Keratinocyte (primary cell): ENCODE results near the gene F10. TPM values are rescaled to one million over a fixed set of nuclear protein-coding genes. Genes with fewer than 3 reads are reported as not detected.

ENCODE experiments used
- DNase-seq: peaks from one replicate; pipeline ENCODE4 v3.0.0-alpha.2; 2011; ENCODE audit warnings: low read depth, missing footprints, low spot score
- FAIRE-seq: peaks from 2 replicates; lab custom pipeline; 2011; peaks lifted over from hg19 to GRCh38; lab: Jason Lieb, UNC
- H2AFZ ChIP-seq: 2 replicates; pipeline ENCODE4 v1.6.0; 2012; ENCODE audit warnings: low read length, control low read depth, inconsistent platforms; ENCODE audit not compliant: control insufficient read depth
- H3K27ac ChIP-seq: 2 replicates; pipeline ENCODE4 v1.5.1; 2011; ENCODE audit warnings: low read length; ENCODE audit not compliant: control insufficient read depth, insufficient read depth
- H3K27me3 ChIP-seq: 3 replicates; pipeline ENCODE4 v1.6.0; 2011; ENCODE audit warnings: low read length; ENCODE audit not compliant: control insufficient read depth, insufficient read depth; ENCODE audit errors: extremely low read depth
- H3K36me3 ChIP-seq, 2 experiments: 2 replicates in 1 of 2; 3 replicates in 1 of 2; pipeline ENCODE4 v1.5.1; 2011; ENCODE audit warnings: low read length in 2 of 2, mild to moderate bottlenecking in 1 of 2; ENCODE audit not compliant: control insufficient read depth in 2 of 2, insufficient read depth in 2 of 2; ENCODE audit errors: extremely low read depth in 1 of 2
- H3K4me1 ChIP-seq: 3 replicates; pipeline ENCODE4 v1.5.1; 2011; ENCODE audit warnings: low read length; ENCODE audit not compliant: control insufficient read depth, insufficient read depth; ENCODE audit errors: extremely low read depth
- H3K4me2 ChIP-seq: 3 replicates; pipeline ENCODE4 v1.6.0; 2011; ENCODE audit warnings: low read depth, low read length; ENCODE audit not compliant: control insufficient read depth, insufficient read depth; ENCODE audit errors: extremely low read depth
- H3K4me3 ChIP-seq, 3 experiments: fragments of 200-600 bp in 1 of 3; sonication (generic) in 1 of 3; 2 replicates in 2 of 3; 3 replicates in 1 of 3; pipeline ENCODE4 v1.5.1; 2011 to 2016; ENCODE audit warnings: low read length in 3 of 3, mild to moderate bottlenecking in 3 of 3, control low read depth in 2 of 3, inconsistent platforms in 1 of 3, low read depth in 1 of 3, mixed read lengths in 1 of 3, mixed run types in 1 of 3, moderate library complexity in 1 of 3; ENCODE audit not compliant: control insufficient read depth in 2 of 3, insufficient read depth in 2 of 3; ENCODE audit errors: extremely low read depth in 1 of 3
- H3K79me2 ChIP-seq: 2 replicates; pipeline ENCODE4 v1.6.0; 2012; ENCODE audit warnings: low read length; ENCODE audit not compliant: control insufficient read depth, insufficient read depth
- H3K9ac ChIP-seq: 3 replicates; pipeline ENCODE4 v1.6.0; 2011; ENCODE audit warnings: low read length; ENCODE audit not compliant: control insufficient read depth, insufficient read depth; ENCODE audit errors: extremely low read depth
- H3K9me1 ChIP-seq: 3 replicates; pipeline ENCODE4 v1.6.0; 2011; ENCODE audit warnings: low read length; ENCODE audit not compliant: control insufficient read depth, insufficient read depth; ENCODE audit errors: extremely low read depth
- H3K9me3 ChIP-seq: 2 replicates; pipeline ENCODE4 v1.5.1; 2012; ENCODE audit warnings: low read depth, low read length; ENCODE audit not compliant: control insufficient read depth
- H4K20me1 ChIP-seq: 3 replicates; pipeline ENCODE4 v1.6.0; 2011; ENCODE audit warnings: low read length; ENCODE audit not compliant: control insufficient read depth, insufficient read depth; ENCODE audit errors: extremely low read depth
- CTCF ChIP-seq, 3 experiments: IDR thresholded peaks in 1 of 3; conservative IDR thresholded peaks in 1 of 3; optimal IDR thresholded peaks in 1 of 3; 2 replicates in 2 of 3; 3 replicates in 1 of 3; pipeline versions ENCODE3 to v1.5.1; 2011; ENCODE audit warnings: low read length in 3 of 3, mild to moderate bottlenecking in 3 of 3, moderate library complexity in 2 of 3, control low read depth in 1 of 3, inconsistent platforms in 1 of 3; ENCODE audit not compliant: insufficient read depth in 2 of 3; ENCODE audit errors: extremely low read depth in 1 of 3
- EZH2 ChIP-seq: IDR thresholded peaks from one replicate; pipeline ENCODE4 v1.6.1; 2012; ENCODE audit warnings: inconsistent platforms, mild to moderate bottlenecking, low read length, moderate library complexity
- dilution Hi-C: fragments of 300-500 bp; cut with MboI; formaldehyde crosslinking; loops from one replicate; pipeline ENCODE4 v1.7.0; 2020; ENCODE audit warnings: low sequenced_read_pairs; ENCODE audit not compliant: extremely low pct_ligation_motif_present
- polyA plus RNA-seq, 5 experiments: library from polyadenylated mRNA; depleted of rRNA in 3 of 5; stranded (reverse) in 3 of 5; stranded (forward) in 1 of 5; unstranded in 1 of 5; fragments of >200 nt; gene quantifications; 1 replicate in 1 of 5; 2 replicates in 3 of 5; 3 replicates in 1 of 5; pipeline versions ENCODE4 v1.2.1 to v1.2.3, GENCODE V29; 2011 to 2012; ENCODE audit warnings: missing spikeins in 2 of 5, low read depth in 1 of 5, low replicate concordance in 1 of 5

The F10 gene
- polyA plus RNA-seq, 1 donor (not counting 4 experiments of a cell fraction or from before 2014, with no cell fraction given), result not detected

DNA sequence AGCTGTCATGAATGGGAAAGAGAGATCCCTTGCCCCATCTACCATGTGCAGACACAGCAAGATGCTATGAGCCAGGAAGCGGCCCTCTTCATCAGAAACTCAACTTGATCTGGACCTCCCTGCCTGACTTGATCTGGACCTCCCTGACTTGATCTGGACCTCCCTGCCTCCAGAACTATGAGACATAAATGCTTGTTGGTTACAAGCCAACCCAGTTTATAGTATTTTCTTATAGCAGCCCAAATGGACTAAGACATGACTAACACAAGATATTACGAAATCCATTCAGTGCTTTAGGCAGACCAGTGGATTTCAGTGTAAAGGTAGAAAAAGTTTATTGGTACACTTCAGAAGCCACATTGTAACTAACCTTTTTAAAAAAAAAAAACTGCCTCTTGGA is 70.3 kb downstream of the F10 start:
- H3K79me2 ChIP-seq, result peaks cover 2% of the 10 kb centered on the region
- H3K36me3 ChIP-seq, result peaks cover 30 to 51% of the 10 kb centered on the region in 2 experiments
- no peak overlapping the region for H3K27ac ChIP-seq
- no peaks in the 10 kb centered on the region for H3K9me3 ChIP-seq
- dilution Hi-C loops, result no loop called here
- H2AFZ ChIP-seq, result no peak overlapping the region
- H3K4me3 ChIP-seq, result no peak overlapping the region
- no peaks in the 10 kb centered on the region for H3K9me1 ChIP-seq
- FAIRE-seq (no peak), DNase-seq (no peak)
- no peak overlapping the region for H3K9ac ChIP-seq
- peaks cover 2% of the 10 kb centered on the region for H3K4me1 ChIP-seq
- TF ChIP-seq EZH2 (no peak), CTCF (optimal IDR thresholded peaks at IDR 0.05 in 1 of 3, IDR thresholded peaks at IDR 0.05 in 1 of 3, conservative IDR thresholded peaks at IDR 0.05 in 1 of 3; ENCODE audit: extremely low read depth in 1 of 3, insufficient read depth in 2 of 3, low read length in 3 of 3) (no peak)
- H3K27me3 ChIP-seq, result no peaks in the 10 kb centered on the region
- H4K20me1 ChIP-seq, result no peaks in the 10 kb centered on the region
- no peak overlapping the region for H3K4me2 ChIP-seq

GRCh38 chr13:113195360-113195759 is 72.8 kb downstream of the F10 start:
- H2AFZ ChIP-seq, result no peak overlapping the region
- H3K36me3 ChIP-seq, result peaks cover 33 to 36% of the 10 kb centered on the region in 2 experiments
- H4K20me1 ChIP-seq, result no peaks in the 10 kb centered on the region
- H3K79me2 ChIP-seq, result peaks cover 9% of the 10 kb centered on the region
- DNase-seq, result no peak
- H3K9me1 ChIP-seq, result no peaks in the 10 kb centered on the region
- H3K9me3 ChIP-seq, result no peaks in the 10 kb centered on the region
- no peak overlapping the region for H3K27ac ChIP-seq
- H3K4me2 ChIP-seq, result no peak overlapping the region
- TF ChIP-seq EZH2 (no peak), CTCF (optimal IDR thresholded peaks at IDR 0.05 in 1 of 3, IDR thresholded peaks at IDR 0.05 in 1 of 3, conservative IDR thresholded peaks at IDR 0.05 in 1 of 3; ENCODE audit: extremely low read depth in 1 of 3, insufficient read depth in 2 of 3, low read length in 3 of 3) (no peak)
- no peaks in the 10 kb centered on the region for H3K27me3 ChIP-seq
- no peak overlapping the region for H3K4me3 ChIP-seq
- no peak overlapping the region for H3K9ac ChIP-seq
- H3K4me1 ChIP-seq, result no peaks in the 10 kb centered on the region
- dilution Hi-C loops, result no loop called here
- no peak for FAIRE-seq
